C1 segment of cervical spinal cord (tissue), 14 donors: ENCODE measurements around the gene NME4.
"Not testable (repeated sequence)": the region's sequence is repeated elsewhere in the genome, so short reads cannot be mapped to it uniquely, and the experiment has no call there.

ENCODE experiments used
- DNase-seq, 14 donors: peaks; one replicate each; lab custom pipeline; 2025; lab: John Stamatoyannopoulos, UW

Gene NME4

GRCh38 chr16:397135-397661 lies at the start of gene NME4:
Gene NME4 (plus strand): TSS chr16:397199. CDS start chr16:397223, 24 bp downstream.
- DNase-seq, result peak in 1 of 14 donors; percentile 31

- DNase-seq, result no peak
These were observed 49.8 kb upstream of the NME4 start for GRCh38 chr16:347203-347602.

- not testable (repeated sequence) for DNase-seq
These were observed 48.5 kb upstream of the NME4 start for GRCh38 chr16:348495-348894.

GRCh38 chr16:349211-349610 lies 47.8 kb upstream of the NME4 start:
- DNase-seq, result no peak

- no peak for DNase-seq
These were observed 46.8 kb upstream of the NME4 start for GRCh38 chr16:350203-350602.

GRCh38 chr16:351804-352520 lies 45.0 kb upstream of the NME4 start:
- peak in 2 of 14 donors; percentile 38 to 62 for DNase-seq

- DNase-seq, result peak; percentile 46 to 98 (median 92)
These were observed 44.2 kb upstream of the NME4 start, which contains the start of gene AXIN1 for GRCh38 chr16:352547-353403. Gene AXIN1 (minus strand): TSS chr16:352723. CDS start chr16:347025, 5,698 bp downstream.

- DNase-seq, result peak in 1 of 14 donors; percentile 51
These were observed 43.4 kb upstream of the NME4 start for GRCh38 chr16:353404-354290.

- no peak for DNase-seq
These were observed 42.6 kb upstream of the NME4 start for GRCh38 chr16:354291-354881.

- DNase-seq, result no peak
These were observed 42.0 kb upstream of the NME4 start for GRCh38 chr16:354971-355461.

- no peak for DNase-seq
These were observed 40.3 kb upstream of the NME4 start for GRCh38 chr16:356741-357140.

- no peak for DNase-seq
These were observed 37.8 kb upstream of the NME4 start for GRCh38 chr16:359067-359763.

GRCh38 chr16:359871-360697 lies 36.9 kb upstream of the NME4 start:
- DNase-seq, result no peak

- DNase-seq, result no peak
These were observed 36.2 kb upstream of the NME4 start for GRCh38 chr16:360698-361336.

GRCh38 chr16:361341-361871 lies 35.6 kb upstream of the NME4 start:
- no peak for DNase-seq

GRCh38 chr16:361872-362701 lies 34.9 kb upstream of the NME4 start:
- peak in 8 of 14 donors; percentile 8 to 71 (median 22) for DNase-seq

- DNase-seq, result not testable (repeated sequence)
These were observed 34.3 kb upstream of the NME4 start for GRCh38 chr16:362702-362999.
